ENCODE data around the gene HSDL2. TPM values are rescaled to one million over a fixed set of nuclear protein-coding genes. Genes with fewer than 3 reads are reported as not detected.

Gene HSDL2
- total and polyA plus RNA-seq, 10 of the 15 experiments (the other 5 are each of a cell fraction or from before 2014, with no cell fraction given) = 20.9 to 46.1 (median 27.0) TPM

GRCh38 chr9:112479221-112479620 lies 99.3 kb downstream of the HSDL2 start (continued):
- TF ChIP-seq E2F4 (IDR thresholded peaks at IDR 0.05; ENCODE audit: low read depth, low read length) (no peak), MAX (IDR thresholded peaks at IDR 0.05; ENCODE audit: low read depth, low read length) (no peak)

DNA sequence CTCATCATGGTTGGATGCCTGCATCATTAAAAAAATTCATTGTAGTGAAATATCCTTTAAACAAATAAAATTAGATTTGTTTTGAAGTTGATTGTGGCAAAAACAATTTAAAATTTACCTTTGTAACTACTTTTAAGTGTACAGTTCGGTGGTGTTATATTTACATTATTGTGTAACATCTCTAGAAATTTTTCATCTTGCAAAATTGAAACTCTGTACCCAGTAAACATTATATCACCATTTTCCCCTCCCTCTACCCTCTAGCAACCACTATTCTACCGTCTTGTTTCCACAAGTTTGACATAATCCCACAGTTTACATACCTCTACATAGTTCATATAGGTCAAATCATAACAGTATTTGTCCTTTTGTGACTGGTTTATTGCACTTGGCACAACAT lies 104.7 kb downstream of the HSDL2 start:
- WGBS (ENCODE audit: insufficient coverage, insufficient replicate concordance, low lambda C conversion rate, missing lambda C conversion rate) = 82% methylated on average over 2 of the region's 2 CpGs
- no peak overlapping the region for H3K27ac ChIP-seq (ENCODE audit: control insufficient read depth, insufficient read depth)
- in situ Hi-C loops (cut with MboI) = no loop called here
- H4K20me1 ChIP-seq (ENCODE audit: control insufficient read depth, insufficient read depth) = no peaks in the 10 kb centered on the region
- no peaks in the 10 kb centered on the region for H3K4me1 ChIP-seq (ENCODE audit: control insufficient read depth, insufficient read depth, low read length)
- BruUV-seq (replicated peaks) = no TSS peak
- H3K9me3 ChIP-seq (replicated peaks; ENCODE audit: control insufficient read depth, insufficient read depth, low read length) = no peaks in the 10 kb centered on the region
- H3K36me3 ChIP-seq (ENCODE audit: control insufficient read depth in 2 of 2, insufficient read depth in 2 of 2, low read length in 1 of 2) = no peaks in the 10 kb centered on the region
- H3K4me2 ChIP-seq (ENCODE audit: control insufficient read depth, insufficient read depth) = no peak overlapping the region
- FAIRE-seq (no peak), DNase-seq (ENCODE audit: low read depth, low spot score) (no peak), ATAC-seq (no peak)
- no peaks in the 10 kb centered on the region for H3K27me3 ChIP-seq (replicated peaks in 1 of 2; ENCODE audit: control insufficient read depth in 2 of 2, insufficient read depth in 2 of 2, low read length in 1 of 2)
- no peak overlapping the region for H2AFZ ChIP-seq (ENCODE audit: control insufficient read depth, low read depth, low read length)
- H3K4me3 ChIP-seq = no peak overlapping the region
- TF ChIP-seq PAX8 (IDR thresholded peaks at IDR 0.05) (no peak), RCOR1 (conservative IDR thresholded peaks at IDR 0.05; ENCODE audit: low read depth, low read length) (no peak)
- TF ChIP-seq, protein P1, sequence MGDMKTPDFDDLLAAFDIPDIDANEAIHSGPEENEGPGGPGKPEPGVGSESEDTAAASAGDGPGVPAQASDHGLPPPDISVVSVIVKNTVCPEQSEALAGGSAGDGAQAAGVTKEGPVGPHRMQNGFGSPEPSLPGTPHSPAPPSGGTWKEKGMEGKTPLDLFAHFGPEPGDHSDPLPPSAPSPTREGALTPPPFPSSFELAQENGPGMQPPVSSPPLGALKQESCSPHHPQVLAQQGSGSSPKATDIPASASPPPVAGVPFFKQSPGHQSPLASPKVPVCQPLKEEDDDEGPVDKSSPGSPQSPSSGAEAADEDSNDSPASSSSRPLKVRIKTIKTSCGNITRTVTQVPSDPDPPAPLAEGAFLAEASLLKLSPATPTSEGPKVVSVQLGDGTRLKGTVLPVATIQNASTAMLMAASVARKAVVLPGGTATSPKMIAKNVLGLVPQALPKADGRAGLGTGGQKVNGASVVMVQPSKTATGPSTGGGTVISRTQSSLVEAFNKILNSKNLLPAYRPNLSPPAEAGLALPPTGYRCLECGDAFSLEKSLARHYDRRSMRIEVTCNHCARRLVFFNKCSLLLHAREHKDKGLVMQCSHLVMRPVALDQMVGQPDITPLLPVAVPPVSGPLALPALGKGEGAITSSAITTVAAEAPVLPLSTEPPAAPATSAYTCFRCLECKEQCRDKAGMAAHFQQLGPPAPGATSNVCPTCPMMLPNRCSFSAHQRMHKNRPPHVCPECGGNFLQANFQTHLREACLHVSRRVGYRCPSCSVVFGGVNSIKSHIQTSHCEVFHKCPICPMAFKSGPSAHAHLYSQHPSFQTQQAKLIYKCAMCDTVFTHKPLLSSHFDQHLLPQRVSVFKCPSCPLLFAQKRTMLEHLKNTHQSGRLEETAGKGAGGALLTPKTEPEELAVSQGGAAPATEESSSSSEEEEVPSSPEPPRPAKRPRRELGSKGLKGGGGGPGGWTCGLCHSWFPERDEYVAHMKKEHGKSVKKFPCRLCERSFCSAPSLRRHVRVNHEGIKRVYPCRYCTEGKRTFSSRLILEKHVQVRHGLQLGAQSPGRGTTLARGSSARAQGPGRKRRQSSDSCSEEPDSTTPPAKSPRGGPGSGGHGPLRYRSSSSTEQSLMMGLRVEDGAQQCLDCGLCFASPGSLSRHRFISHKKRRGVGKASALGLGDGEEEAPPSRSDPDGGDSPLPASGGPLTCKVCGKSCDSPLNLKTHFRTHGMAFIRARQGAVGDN (IDR thresholded peaks at IDR 0.05) = no peak
- ChIA-PET CTCF (no interaction called here), SMC1A (ENCODE audit: uncharacterized antibody, unreplicated experiment) (interaction anchor here (0.6 to 0.9 kb wide), 2 partner anchors 41 to 233 kb away, joined by 3 read pairs; partner anchors contain the start of gene INIP), POLR2A (interaction anchor here (0.9 kb wide), 1 partner anchor 34 kb away, joined by 3 read pairs; no protein-coding TSS in a partner anchor), RAD21 (ENCODE audit: unreplicated experiment) (no interaction called here)
- intact Hi-C loops (cut with micrococcal nuclease; ENCODE audit: unreplicated experiment) = loop anchor here (5.0 kb wide), 1 partner anchor 63 kb away; no protein-coding TSS in a partner anchor
- no peak overlapping the region for H3K9ac ChIP-seq (ENCODE audit: control insufficient read depth, insufficient read depth, low read length)
- peaks cover 16% of the 10 kb centered on the region for H3K79me2 ChIP-seq (ENCODE audit: control insufficient read depth, insufficient read depth, low read length)
